ENCODE data around the gene DNPEP.

Gene DNPEP

DNA sequence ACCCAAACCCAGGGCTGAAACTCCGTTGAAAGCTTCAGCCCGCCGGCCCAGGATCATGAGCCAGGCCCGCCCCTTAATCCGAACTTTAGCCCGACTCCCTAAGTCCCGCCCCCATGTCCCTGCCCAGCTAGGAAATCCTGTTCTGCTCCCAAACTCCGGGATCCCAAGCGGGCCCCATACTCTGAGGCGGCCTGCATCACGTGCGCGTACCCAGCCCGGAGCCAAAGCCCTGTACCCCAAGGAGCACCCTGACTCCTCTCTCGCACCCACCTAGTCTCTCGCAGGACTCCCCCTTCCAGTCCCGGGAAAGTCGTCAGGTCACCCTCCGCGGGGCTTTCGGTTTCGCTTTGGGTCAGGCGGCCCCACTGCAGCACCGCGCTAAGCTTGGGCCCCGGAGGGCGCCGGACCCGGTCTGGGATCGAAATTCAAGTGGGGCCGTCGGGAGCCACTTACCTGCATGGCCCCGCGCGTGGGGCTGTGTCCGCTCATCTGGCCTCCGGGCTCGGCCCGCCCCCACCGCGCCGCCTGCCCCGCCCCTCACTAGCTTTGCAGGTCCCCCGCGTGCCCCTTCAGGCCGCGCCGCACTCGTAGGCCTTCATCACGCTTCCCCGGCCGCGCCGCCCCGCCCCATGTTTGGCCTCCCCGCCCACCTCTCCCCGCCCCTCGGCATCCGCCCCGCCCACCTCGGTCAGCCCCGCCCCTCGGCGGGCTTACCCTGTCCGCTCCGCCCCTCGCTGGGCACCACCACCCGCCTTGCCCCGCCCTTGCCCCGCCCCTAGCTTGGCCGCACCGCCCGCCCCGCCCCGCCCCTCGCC lies at the start of gene DNPEP:
Gene DNPEP, minus strand, starts transcription at position 607 of the 815 bp plus-strand sequence. Its CDS starts 118 bp downstream, at position 489.
- DNase-seq = peak; percentile 95

DNA sequence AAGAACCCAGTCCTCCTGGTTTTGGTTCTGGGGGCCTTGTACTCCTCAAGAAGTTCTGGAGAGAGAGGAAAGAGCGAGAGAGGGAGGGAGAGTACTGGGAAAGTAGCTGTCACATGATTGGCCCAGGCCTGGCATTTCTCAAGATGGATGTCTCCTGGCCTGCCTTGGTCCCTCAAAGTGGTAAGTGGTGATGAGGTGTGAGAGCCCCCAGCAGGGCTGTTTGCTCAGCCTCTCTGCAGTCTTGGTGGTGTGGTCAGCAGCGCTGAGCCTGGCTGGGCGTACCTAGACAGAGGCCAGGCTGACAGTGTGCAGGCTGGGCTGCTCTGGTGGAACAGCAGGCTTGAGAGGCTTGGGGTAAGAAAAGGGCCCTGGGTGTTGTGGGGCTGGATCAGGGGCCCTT lies 49.4 kb upstream of the DNPEP start:
- no peak for DNase-seq

DNA sequence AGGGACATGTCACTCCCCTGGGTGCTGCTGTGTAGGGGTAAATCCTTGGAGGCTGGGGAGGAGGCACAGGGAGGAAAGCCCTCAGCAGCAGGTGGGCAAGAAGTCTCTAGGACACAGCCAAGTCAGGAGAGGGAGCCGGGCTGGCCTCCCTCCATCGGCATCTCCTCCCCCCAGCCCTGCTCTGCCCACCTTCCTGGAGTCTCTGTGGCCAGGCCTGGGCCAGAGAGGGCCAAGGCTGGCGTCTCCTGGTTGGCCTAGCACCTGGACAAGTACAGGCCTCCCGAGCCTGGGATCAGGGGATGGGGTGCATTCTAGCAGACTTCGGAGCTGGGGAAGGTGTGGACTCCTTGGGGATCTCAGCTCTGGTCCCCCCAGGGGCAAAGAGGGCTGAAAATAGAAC lies 48.8 kb upstream of the DNPEP start:
- DNase-seq = no peak

DNA sequence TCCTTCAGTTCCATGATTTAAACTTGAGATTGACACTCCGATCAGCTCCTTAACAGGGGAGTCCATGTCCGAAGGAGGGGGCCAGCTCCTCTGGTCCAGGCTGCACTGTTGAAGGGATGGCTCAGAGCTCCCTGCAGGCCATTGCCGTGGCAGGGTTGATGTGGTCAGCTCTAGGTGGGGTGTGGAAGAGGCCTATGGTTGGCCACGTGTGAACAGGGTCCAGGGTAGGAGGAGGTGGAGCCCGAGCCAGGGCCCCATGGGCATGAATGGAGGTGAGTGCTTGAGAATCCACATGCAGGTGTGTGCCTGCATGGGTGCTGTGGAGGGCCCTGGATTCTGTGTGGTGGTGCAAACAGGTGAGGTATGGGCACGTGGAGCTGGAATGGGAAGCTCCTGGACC lies 48.0 kb upstream of the DNPEP start:
- no peak for DNase-seq

DNA sequence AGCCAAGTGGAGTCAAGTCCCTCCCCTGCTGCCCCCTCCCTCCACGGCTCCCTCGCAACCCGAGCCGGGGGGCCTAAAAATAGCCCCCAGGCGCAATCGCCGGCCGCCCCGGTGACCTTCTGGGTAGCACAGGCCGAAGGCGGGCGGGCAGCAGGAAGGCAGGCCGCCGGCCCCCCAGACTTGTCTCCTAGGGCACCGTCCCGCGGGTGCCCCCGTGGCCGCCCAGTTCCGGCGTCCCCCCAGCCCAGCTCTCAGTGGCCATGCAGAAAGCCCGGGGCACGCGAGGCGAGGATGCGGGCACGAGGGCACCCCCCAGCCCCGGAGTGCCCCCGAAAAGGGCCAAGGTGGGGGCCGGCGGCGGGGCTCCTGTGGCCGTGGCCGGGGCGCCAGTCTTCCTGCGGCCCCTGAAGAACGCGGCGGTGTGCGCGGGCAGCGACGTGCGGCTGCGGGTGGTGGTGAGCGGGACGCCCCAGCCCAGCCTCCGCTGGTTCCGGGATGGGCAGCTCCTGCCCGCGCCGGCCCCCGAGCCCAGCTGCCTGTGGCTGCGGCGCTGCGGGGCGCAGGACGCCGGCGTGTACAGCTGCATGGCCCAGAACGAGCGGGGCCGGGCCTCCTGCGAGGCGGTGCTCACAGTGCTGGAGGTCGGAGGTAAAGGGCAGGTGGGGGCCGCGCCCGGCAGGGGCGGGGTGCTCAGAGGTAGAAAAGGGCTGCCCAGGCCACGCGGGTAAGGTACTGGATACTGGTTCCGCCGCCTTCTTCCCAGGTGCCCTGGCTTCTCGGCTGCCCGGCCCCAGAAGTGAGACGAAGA lies 47.2 kb upstream of the DNPEP start, which contains the start of gene SPEG:
Gene SPEG, plus strand, starts transcription at position 126 of the 808 bp plus-strand sequence. Its CDS starts 135 bp downstream, at position 261.
- no peak for DNase-seq

DNA sequence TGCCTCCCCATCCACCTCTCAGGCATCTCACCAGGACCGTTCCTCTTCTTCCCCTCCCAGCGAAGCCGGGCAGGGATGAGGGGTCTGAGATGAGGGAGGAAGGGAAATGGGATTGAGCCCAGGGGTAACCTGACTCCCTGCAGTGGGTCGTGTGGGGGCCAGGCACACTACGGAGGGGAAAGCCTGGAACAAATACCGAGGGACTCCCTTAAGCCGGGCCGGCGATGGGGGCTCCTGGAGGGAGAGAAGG lies 46.7 kb upstream of the DNPEP start:
- DNase-seq = no peak

DNA sequence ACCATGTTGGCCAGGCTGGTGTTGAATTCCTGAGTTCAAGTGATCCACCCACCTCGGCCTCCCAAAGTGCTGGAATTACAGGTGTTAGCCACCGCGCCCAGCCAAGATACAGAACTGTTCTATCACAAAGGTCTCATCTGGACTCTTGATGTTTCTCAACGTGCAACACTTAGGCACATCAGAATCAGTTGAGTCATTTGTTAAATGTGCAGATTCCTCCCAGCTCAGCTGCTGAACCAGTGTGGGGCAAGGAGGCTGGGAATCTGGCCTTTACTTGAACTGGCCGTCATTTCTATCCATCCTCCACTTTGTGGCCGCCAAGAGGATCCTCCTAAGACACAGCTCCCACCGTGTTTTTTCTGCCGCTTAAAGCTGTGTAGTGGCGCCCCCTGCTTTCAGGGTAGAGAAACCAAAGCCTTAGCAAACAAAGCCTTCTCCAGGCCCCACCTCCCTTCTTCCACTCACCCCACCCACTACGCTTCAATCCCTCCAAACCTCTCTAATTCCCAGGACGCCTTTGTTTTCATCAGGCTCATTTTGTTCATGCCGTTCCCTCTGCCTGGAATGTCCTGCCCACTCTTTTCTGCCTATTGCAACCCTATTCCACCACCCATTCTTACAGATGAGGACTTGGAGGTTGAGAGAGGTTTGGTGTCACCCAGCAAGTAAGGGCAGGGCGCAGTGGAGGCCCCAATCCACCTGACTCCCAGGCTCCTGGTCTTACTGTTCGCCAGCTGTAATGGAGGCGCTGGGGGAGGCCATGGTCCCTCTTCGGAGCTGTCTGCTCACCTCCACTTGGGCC lies 46.2 kb upstream of the DNPEP start:
- peak; percentile 17 for DNase-seq

DNA sequence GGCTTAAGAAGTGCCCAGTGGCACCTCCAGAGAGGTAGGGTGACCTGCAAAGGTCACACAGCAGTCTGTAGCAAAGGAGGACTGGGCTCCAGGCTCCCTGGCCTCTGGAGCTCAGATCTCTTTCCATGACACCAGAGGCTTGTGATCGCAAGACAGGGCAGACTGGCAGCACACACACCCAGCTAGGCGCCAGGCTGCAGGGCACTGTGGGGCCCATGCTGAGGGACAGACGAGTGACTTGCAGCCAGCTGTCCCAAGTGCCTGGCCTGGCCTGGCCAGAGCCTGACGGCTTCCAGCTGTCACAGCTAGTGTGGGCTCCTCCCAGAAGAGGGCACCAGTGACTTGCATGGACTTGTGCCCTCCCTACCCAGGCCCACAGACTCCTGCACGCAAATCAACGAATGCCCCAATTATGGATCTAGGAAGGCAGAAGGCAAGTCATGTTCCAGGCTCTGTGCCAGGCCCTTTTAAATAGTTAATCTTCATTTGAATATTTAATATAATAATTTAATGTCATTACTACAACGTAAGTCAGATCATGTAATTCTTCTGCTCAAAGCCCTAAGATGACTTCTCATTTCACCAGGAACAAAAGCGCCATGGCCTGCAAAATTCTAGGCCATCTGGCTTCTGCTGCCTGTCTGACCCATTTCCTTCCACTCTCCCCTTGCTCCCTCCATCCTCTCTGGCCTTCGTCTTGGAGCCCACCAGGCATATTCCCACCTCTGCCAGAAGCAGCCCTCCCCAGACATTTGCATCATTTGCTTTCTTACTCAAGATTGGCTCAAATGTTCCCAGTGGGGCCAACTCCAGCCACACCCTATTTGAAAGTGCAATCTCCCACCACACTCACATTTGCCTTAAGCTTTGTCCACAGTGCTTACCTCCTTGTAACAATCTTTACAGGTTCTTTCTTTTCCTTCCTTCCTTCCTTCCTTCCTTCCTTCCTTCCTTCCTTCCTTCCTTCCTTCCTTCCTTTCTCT lies 43.2 kb upstream of the DNPEP start:
- no peak for DNase-seq

DNA sequence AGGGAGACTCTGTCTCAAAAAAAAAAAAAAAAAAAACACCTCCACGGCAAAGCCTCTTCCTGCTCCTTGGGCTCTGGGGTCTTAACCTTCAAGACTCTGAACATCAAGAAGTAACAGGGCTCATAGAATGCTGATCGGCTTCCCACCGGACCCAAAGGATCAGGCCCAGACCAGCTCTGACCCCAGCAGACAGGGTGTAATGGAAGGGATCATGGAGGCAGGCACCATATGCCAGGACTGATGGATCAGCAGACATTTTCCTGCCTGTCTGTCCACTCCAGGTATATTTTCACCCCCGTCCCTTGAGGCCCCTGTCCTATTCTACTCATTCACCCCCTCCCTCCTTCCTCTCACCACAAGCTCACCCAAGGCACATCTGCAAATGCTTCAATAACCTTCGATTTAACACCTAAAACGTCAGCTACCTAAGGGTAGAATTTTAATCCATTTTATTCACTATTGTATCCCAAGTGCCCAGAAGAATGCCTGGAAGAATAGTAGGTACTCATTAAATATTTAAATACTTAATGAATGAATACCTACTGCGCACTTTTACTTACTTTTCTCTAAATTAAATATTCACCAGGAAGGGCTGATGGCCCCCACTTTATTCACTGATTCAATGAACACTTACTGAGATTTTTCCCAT lies 42.4 kb upstream of the DNPEP start:
- no peak for DNase-seq

DNA sequence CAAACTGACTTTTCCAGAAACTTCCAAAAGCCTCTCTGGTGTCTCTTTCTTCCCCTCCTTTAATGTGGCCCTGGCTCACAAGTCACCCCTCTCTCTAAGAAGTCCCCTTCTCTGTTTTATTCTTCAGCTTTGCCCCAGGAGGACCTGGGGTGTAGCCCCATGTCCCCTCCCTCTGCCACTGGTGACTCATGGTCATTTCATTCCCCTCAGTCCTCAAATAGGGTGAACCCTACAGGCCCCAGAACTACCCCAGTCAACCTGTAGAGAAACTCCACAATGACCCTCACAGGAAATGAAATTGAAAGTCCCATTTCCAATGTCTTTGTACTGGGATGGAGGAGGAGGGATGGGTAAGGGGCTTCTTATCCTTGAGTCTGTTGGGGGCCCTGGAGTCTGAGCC lies 40.8 kb upstream of the DNPEP start:
- no peak for DNase-seq

DNA sequence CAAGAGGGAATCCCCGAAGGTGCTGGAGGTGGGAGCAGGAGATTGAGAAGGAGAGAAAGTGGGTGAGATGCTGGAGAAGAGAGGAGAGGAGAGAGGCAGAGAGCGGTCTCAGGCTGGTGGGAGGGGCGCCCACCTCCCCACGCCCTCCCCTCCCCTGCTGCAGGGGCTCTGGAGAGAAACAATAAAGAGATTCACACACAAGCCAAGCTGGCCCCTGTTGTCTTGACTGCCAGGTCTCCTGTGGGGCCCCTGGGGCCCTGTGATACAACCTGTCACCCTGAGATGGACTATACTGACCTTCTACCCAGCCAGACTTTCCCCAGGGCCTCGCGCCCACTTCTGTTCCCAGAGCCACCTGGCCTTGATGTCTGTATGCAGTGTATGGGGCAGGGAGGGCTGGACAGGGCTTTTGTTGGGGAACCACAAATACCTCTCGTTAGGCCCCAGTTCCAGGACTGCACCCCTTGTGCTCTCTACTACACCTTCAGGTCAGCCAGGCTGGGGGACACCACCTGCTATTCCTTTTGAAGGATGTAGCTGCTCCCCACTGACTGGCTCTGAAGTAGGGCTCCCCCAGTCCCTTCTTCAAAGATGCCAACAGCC lies 38.9 kb upstream of the DNPEP start:
- DNase-seq = no peak

DNA sequence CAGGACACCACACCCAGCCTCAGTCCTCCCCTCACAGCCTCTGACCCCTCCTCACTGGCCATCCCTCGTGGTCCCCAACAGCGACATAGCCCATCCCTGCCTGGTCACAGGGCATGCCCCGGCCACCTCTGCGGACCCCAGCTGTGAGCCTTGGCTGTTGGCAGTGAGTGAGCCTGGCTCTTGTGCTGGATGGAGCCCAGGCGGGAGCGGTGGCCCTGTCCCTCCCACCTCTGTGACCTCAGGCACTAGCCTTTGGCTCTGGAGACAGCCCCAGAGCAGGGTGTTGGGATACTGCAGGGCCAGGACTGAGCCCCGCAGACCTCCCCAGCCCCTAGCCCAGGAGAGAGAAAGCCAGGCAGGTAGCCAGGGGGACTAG lies 38.3 kb upstream of the DNPEP start:
- no peak for DNase-seq

DNA sequence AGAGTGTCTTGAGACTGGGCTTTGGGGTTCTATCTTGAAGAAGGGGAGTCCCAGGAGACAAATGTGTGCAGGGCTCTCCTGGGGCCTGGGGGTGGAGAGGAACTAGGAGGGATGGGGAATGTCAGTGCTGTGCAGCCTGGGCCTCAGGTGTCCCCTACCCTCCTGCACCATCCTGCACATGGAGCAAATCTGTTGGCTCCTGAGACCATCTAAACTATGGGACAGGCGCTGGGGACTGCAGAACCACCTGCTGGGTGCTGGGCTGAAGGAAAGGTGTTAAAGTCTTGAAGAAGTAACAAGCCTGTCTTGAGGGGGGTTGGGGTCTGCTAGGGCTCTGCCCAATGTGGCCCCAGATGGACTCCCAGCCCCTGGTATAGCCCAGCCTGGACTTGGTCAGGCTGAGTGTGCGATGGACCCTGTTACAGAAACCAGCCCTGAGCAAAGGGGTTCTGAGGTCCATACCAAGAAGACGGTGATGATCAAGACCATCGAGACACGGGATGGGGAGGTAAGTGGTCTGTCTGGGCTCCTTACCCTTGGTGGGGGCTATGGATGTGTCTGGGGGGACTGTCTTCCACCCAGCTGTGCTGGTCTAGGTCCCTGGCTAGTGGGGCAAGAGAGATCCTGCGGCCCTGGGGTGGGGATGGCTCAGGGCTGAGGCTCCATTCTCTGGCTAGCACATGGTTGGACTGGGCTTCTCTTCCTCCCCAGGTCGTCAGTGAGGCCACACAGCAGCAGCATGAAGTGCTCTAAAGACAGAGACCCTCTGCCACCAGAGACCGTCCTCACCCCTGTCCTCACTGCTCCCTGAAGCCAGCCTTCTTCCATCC lies 37.7 kb upstream of the DNPEP start:
- DNase-seq = no peak

DNA sequence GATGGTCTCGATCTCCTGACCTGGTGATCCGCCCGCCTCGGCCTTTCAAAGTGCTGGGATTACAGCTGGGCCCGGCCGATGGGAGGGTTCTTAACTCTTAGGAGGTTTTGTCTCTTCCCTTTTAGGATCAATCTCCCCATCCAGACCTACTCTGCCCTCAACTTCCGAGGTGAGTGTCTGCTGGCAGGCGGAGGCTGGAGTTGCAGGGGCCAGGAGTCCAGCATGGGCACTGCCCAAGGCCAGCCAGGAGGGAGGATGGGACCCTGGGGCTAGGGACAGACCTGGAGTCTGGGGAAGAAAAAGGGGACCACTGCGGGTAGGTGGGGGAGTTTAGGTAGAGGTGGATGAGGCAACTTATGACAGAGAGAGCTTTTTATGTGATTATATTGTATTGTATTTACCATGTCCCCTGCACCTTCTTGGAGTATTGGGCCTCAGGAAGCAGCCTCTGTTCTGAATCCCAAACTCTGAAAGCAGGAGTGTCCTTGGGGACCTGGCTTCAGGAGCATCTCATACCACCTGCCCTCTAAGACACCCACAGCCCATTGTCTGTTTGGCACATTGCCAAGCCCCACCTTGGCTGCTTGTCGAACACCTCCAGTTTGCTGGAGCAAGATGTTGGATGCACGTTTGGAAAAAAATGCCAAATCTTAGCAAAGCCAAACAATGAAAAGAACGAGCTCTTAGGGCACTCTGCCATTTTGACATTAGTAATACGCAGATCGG lies 36.1 kb upstream of the DNPEP start:
- DNase-seq = no peak

DNA sequence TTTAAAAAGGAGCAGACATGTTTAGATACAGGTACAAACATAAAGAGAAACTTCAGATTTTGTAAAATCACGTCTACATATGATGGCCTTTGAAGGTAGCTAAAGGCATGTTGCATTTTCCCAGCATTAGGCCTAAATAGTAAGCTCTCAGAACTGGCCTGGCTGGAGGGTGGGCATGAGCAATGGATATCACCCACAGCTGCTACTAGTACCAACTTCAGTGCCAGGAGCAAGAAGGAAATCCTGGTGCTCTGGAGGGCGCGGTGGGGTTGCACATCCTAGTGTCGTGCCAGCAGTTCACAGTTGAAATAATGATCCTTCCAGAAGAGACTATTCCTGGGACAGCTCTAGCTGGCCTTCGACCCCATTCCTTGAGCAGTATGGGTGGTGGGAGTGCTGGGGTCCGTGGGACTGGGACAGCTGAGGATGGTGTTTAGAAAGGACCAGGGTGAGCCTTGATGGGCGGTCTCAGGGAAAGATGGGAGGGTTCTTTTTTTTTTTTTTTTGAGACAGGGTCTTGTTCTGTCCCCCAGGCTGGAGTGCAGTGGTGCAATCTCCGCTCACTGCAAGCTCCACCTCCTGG lies 35.3 kb upstream of the DNPEP start:
- no peak for DNase-seq

DNA sequence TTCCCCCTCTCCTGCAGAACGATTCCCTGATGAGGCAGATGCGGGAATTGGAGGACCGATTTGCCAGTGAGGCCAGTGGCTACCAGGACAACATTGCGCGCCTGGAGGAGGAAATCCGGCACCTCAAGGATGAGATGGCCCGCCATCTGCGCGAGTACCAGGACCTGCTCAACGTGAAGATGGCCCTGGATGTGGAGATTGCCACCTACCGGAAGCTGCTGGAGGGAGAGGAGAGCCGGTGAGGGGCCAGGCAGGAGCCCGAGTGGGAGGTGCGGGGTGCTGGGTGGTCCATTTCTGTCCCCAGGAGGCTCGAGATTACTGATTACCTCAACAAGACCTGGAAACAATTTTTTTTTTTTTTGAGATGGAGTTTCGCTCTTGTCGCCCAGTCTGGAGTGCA lies 33.6 kb upstream of the DNPEP start:
- DNase-seq = no peak

DNA sequence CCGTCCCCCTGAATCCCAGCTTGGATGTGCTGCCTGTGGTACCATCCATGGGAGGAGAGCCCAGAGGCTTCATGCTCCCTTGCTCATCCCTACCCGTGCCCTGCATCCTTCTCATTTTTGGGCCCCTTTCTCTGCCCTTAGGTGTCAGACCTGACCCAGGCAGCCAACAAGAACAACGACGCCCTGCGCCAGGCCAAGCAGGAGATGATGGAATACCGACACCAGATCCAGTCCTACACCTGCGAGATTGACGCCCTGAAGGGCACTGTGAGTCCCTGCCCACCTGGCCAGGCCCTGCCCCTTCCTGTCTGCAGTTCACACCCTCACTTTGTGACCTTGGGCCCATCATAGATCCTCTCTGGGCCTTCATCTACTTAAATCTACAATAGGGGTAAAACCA lies 33.0 kb upstream of the DNPEP start:
- DNase-seq = no peak

DNA sequence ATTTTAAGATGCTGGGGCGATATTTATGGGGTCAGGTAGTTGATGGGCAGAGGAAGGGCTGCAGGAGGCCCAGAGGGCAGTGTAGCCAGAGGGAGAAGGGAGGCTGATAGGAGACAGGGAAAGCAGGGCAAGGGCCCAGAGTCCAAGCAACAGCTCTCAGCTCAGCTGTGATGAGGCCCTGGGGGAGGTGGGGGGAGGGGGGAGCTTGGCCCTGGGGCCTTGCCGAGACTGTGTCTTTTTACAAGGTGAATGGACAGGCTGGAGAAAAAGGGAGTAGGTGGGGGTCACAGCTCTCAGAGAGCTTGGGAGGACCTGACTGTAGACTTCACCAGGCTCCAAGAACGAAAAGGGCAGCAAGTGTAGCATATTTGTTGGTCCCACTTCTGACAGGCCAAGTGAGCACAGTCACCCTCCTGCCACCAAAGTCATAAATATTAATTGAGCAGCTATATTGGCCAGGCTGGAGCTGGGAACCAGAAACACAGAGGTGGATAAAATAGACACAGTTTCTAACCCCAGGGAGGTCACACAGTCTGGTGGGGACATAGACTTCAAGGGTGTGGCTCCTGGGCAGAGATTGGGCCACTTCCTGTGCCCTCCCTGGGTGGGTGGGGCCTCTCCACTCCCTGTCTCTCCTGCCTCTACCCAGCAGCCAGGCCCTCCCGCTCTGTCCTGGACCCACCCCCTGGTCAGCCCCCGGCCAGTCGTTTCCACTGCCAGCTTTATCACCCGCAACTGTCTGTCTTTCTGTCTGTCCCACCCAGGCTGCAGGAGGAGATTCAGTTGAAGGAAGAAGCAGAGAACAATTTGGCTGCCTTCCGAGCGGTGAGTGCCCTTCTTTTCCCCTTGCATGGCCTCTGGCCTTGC lies 31.9 kb upstream of the DNPEP start:
- no peak for DNase-seq

DNA sequence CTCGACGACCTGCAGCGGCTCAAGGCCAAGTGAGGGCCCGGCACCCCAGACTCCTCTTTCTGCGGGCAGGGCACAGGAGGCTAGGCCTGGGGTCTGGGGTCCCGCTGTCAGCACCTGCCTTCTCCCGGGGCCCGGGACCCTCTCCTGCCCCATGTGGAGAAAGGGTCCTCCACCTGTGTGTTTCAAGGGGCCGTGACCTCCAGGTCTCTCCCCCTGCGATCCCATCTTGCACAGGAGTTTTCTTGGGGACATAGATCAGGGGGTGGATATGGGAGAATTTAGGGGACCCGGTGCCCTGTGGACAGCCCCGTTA lies 31.3 kb upstream of the DNPEP start:
- DNase-seq = no peak
